HFF-Myc (cell line): ENCODE measurements around the gene GRIK5.
"Not testable (repeated sequence)": the region's sequence is repeated elsewhere in the genome, so short reads cannot be mapped to it uniquely, and the experiment has no call there.

Source experiments
- DNase-seq: peaks from one replicate; pipeline ENCODE4 v3.0.0-alpha.2; 2011; ENCODE audit warnings: low read depth; ENCODE audit errors: extremely low read depth
- H3K4me3 ChIP-seq: replicated peaks from 2 replicates; pipeline ENCODE4 v1.5.1; 2011; ENCODE audit warnings: low read depth, mild to moderate bottlenecking, control low read depth, low read length
- CTCF ChIP-seq: IDR thresholded peaks from 2 replicates; pipeline ENCODE4 v1.5.1; 2012; ENCODE audit warnings: mild to moderate bottlenecking, low read depth, low read length, control low read depth; ENCODE audit errors: missing control alignments

Gene GRIK5

GRCh38 chr19:42053037-42053935 lies 16.7 kb downstream of the GRIK5 start:
- TF ChIP-seq CTCF, result no peak
- no peak overlapping the region for H3K4me3 ChIP-seq
- DNase-seq, result no peak

- TF ChIP-seq CTCF, result no peak
- DNase-seq, result no peak
- no peak overlapping the region for H3K4me3 ChIP-seq
Observed at GRCh38 chr19:42052241-42052863, 17.7 kb downstream of the GRIK5 start.

GRCh38 chr19:42051166-42052115 lies 18.6 kb downstream of the GRIK5 start:
- no peak for TF ChIP-seq CTCF
- no peak for DNase-seq

GRCh38 chr19:42048992-42049391 lies 21.0 kb downstream of the GRIK5 start:
- no peak for DNase-seq
- no peak for TF ChIP-seq CTCF

More at GRCh38 chr19:42051166-42052115, 18.6 kb downstream of the GRIK5 start:
- H3K4me3 ChIP-seq, result no peak overlapping the region

GRCh38 chr19:42045575-42045974 lies 24.4 kb downstream of the GRIK5 start:
- TF ChIP-seq CTCF, result no peak
- no peak for DNase-seq
- H3K4me3 ChIP-seq, result no peak overlapping the region

More at GRCh38 chr19:42048992-42049391, 21.0 kb downstream of the GRIK5 start:
- H3K4me3 ChIP-seq, result no peak overlapping the region

- no peak for DNase-seq
- no peak for TF ChIP-seq CTCF
Observed at GRCh38 chr19:42042455-42043170, 27.4 kb downstream of the GRIK5 start.

GRCh38 chr19:42040491-42040890 lies 29.5 kb downstream of the GRIK5 start:
- DNase-seq, H3K4me3 ChIP-seq: not testable (repeated sequence)

More at GRCh38 chr19:42042455-42043170, 27.4 kb downstream of the GRIK5 start:
- no peak overlapping the region for H3K4me3 ChIP-seq
